ENCODE data around the gene DLG2.

The DLG2 gene

GRCh38 chr11:85048801-85049200, 578.3 kb downstream of the DLG2 start:
- no peak for TF ChIP-seq CTCF (conservative IDR thresholded peaks at IDR 0.05; ENCODE audit: low read depth, low read length)
- H3K4me3 ChIP-seq (ENCODE audit: low read depth, low read length) = no peak overlapping the region
- DNase-seq (ENCODE audit: low read depth) = no peak

GRCh38 chr11:85045716-85046115, 581.4 kb downstream of the DLG2 start:
- TF ChIP-seq CTCF (conservative IDR thresholded peaks at IDR 0.05; ENCODE audit: low read depth, low read length) = no peak
- no peak overlapping the region for H3K4me3 ChIP-seq (ENCODE audit: low read depth, low read length)
- no peak for DNase-seq (ENCODE audit: low read depth)

GRCh38 chr11:85044911-85045310, 582.2 kb downstream of the DLG2 start:
- H3K4me3 ChIP-seq (ENCODE audit: low read depth, low read length) = no peak overlapping the region
- no peak for TF ChIP-seq CTCF (conservative IDR thresholded peaks at IDR 0.05; ENCODE audit: low read depth, low read length)
- DNase-seq (ENCODE audit: low read depth) = no peak

- H3K4me3 ChIP-seq (ENCODE audit: low read depth, low read length) = no peak overlapping the region
- DNase-seq (ENCODE audit: low read depth) = no peak
- TF ChIP-seq CTCF (conservative IDR thresholded peaks at IDR 0.05; ENCODE audit: low read depth, low read length) = no peak
Measured at GRCh38 chr11:85042361-85042760, 584.8 kb downstream of the DLG2 start.

GRCh38 chr11:85040166-85040565, 587.0 kb downstream of the DLG2 start:
- TF ChIP-seq CTCF (conservative IDR thresholded peaks at IDR 0.05; ENCODE audit: low read depth, low read length) = no peak
- DNase-seq (ENCODE audit: low read depth) = peak; percentile 11
- no peak overlapping the region for H3K4me3 ChIP-seq (ENCODE audit: low read depth, low read length)

GRCh38 chr11:85029964-85030363, 597.2 kb downstream of the DLG2 start:
- H3K4me3 ChIP-seq (ENCODE audit: low read depth, low read length) = no peak overlapping the region
- TF ChIP-seq CTCF (conservative IDR thresholded peaks at IDR 0.05; ENCODE audit: low read depth, low read length) = no peak
- DNase-seq (ENCODE audit: low read depth) = peak; percentile 62

- no peak for DNase-seq (ENCODE audit: low read depth)
- no peak overlapping the region for H3K4me3 ChIP-seq (ENCODE audit: low read depth, low read length)
- no peak for TF ChIP-seq CTCF (conservative IDR thresholded peaks at IDR 0.05; ENCODE audit: low read depth, low read length)
Measured at GRCh38 chr11:85028329-85029101, 598.6 kb downstream of the DLG2 start.

Data from choroid plexus epithelial cell (primary cell).